ENCODE measurements around the gene SKOR1.

The SKOR1 gene

GRCh38 chr15:67824976-67825880 lies at the start of gene SKOR1:
SKOR1 (plus strand) TSS chr15:67825509; CDS start chr15:67825603, 94 bp downstream.
- DNase-seq: peak; percentile 69

- DNase-seq: no peak
Observed at GRCh38 chr15:67775998-67776397, 49.3 kb upstream of the SKOR1 start.

GRCh38 chr15:67776600-67776999 lies 48.7 kb upstream of the SKOR1 start:
- no peak for DNase-seq

- no peak for DNase-seq
Observed at GRCh38 chr15:67777071-67777470, 48.2 kb upstream of the SKOR1 start.

- no peak for DNase-seq
Observed at GRCh38 chr15:67777773-67778172, 47.5 kb upstream of the SKOR1 start.

- no peak for DNase-seq
Observed at GRCh38 chr15:67778968-67779548, 46.3 kb upstream of the SKOR1 start.

GRCh38 chr15:67779549-67780111 lies 45.7 kb upstream of the SKOR1 start:
- DNase-seq: no peak

GRCh38 chr15:67781061-67781460 lies 44.2 kb upstream of the SKOR1 start:
- no peak for DNase-seq

- DNase-seq: peak; percentile 49
Observed at GRCh38 chr15:67781907-67782690, 43.2 kb upstream of the SKOR1 start.

- DNase-seq: peak; percentile 46
Observed at GRCh38 chr15:67782691-67782991, 42.7 kb upstream of the SKOR1 start.

- DNase-seq: no peak
Observed at GRCh38 chr15:67783303-67783702, 42.0 kb upstream of the SKOR1 start.

GRCh38 chr15:67784090-67784781 lies 41.1 kb upstream of the SKOR1 start:
- no peak for DNase-seq

- no peak for DNase-seq
Observed at GRCh38 chr15:67784856-67785430, 40.4 kb upstream of the SKOR1 start.

GRCh38 chr15:67785431-67785830 lies 39.9 kb upstream of the SKOR1 start:
- DNase-seq: no peak

GRCh38 chr15:67786646-67787045 lies 38.7 kb upstream of the SKOR1 start:
- DNase-seq: no peak

GRCh38 chr15:67788986-67789385 lies 36.3 kb upstream of the SKOR1 start:
- DNase-seq: no peak

- DNase-seq: no peak
Observed at GRCh38 chr15:67790610-67791319, 34.5 kb upstream of the SKOR1 start.

GRCh38 chr15:67792250-67792942 lies 32.9 kb upstream of the SKOR1 start:
- DNase-seq: no peak

GRCh38 chr15:67794832-67795574 lies 30.3 kb upstream of the SKOR1 start:
- DNase-seq: no peak
